HG03103 (cell line): ENCODE measurements around the gene DLX3.

Experiments used
- ATAC-seq: cut with Tn5 transposase; IDR thresholded peaks from one replicate; pipeline ENCODE4 v1.9.1; 2021; ENCODE audit warnings: low read depth; ENCODE audit not compliant: unreplicated experiment

Gene DLX3

DNA sequence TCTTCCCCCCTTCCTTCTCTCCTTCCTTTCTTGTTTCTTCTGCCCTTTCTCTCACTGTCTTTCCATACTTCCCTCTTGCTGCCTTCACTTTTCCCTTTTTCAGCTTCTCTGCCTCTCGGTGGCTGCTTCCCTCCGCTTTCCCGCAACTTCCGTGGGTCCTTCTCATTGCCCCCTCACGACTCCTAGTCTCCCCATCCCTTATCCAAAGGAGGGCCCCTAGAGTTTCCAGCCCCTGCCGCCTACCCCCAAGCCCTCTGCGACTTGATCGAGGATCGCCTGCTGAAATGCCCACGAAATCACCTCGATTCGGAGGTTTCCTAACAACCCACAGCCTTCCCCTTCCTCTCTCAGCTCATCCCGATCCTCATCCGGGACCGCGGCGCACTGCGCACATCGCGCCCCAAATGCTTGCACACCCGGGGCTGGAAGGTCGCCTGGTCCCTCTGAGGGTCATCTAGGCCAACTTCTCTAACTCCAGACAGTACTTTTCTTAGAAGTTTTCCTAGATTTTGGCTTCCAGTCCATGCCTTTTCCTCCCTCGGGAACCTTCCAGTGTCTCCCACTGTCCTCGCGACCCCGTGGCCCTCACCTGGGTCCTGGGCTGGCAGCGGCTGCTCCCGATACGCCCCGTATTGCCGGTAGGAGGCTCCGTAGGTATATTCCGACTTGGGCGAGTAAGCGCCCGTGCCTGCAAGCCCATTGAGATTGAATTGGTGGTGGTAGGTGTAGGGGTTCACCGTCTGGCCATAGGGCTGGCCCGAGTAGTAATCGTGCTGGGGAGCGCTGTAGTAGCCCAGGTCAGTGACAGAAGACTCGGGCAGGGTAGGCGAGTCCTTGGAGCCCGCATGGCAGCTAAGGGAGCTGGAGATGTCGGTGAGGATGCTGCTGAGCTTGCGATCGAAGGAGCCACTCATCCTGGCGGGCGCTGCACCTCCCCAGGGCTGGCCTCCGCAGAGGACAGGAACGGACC, 654 bp downstream of the DLX3 start:
- no peak for ATAC-seq

GRCh38 chr17:49993423-49994060, 1.5 kb downstream of the DLX3 start:
- ATAC-seq: no peak

DNA sequence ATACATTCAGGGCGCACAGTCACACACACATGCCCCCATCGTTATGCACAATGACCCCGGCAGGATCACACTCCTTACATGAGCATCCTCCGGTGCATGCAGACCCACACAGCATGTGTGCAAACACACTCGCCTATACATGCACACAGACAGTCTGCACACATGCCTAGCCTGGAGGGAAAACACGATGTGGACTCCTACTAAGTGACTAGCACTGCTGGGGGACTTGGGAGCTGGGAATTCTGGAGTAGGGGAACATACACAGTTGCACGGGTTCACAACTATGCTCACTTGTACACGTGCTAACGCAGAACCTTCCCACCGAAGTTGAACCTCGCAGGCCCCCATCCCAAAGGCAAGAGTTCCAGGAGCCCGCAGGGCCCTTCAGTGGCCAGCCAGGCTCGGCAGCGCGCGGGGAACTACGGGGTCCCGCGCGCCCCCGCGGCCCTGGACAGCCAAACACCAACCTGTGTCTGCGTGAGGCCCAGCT, 2.0 kb downstream of the DLX3 start:
- no peak for ATAC-seq

- ATAC-seq: no peak
These were observed 2.7 kb downstream of the DLX3 start for GRCh38 chr17:49992191-49992932.

DNA sequence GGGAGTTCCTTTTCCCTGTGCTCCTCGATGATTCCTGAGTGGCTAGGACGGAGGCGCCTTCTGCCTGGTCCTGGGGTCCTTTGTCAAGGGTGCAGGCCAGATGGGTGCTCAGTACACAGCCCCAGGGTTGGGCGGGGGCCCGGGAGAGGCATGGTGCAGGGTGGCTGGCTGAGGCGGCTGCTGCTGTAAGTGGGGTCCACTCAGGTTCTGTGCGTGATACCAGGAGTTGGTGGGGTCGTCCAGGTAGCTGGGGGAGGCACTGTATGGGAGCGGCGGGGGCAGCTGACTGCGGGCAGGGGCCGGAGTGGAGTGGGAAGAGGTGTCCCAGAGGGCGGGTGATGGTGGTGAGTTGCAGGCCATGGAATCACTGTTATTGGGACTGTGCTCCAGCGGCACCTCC, 3.6 kb downstream of the DLX3 start:
- ATAC-seq: no peak

DNA sequence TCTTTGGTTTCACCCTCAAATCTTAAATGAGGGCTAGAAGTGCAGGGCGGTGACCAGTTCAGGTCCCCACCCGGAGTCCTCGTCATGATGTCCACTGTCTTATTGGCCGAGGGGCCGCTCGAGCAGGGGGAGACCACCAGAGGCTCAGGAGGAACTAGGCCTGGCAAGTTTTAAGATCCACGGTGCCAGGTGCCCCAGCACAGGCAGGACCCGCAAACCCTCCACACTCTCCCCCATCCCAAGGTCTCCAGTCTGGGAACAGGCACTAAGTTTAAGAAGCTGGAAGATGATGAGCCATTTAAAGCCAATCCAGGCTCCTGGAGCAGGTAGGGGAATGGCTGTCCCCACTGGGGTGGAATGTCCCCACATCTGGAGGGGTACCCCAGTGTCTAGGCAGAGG, 4.1 kb downstream of the DLX3 start:
- ATAC-seq: no peak

DNA sequence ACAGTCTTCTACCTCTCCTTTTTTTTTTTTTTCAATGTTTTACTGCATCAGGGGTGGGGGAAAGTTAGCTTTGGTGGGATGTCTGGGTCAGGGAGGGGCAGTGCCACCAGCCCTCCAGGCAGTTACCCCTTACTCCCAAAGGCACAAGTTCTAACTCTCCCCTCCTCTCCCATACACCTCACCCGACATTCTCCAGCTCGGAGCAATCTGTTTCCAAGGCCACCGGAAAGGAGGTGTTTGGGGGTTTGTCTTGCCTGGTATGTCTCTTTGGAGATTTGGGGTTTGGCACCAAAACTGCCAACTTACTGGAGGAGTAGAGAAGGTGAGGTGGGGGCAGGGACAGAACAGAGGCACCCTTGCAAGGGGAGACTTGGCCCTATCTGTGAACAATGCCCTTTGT, 4.7 kb downstream of the DLX3 start:
- no peak for ATAC-seq

GRCh38 chr17:49989518-49989880, 5.5 kb downstream of the DLX3 start:
- no peak for ATAC-seq

DNA sequence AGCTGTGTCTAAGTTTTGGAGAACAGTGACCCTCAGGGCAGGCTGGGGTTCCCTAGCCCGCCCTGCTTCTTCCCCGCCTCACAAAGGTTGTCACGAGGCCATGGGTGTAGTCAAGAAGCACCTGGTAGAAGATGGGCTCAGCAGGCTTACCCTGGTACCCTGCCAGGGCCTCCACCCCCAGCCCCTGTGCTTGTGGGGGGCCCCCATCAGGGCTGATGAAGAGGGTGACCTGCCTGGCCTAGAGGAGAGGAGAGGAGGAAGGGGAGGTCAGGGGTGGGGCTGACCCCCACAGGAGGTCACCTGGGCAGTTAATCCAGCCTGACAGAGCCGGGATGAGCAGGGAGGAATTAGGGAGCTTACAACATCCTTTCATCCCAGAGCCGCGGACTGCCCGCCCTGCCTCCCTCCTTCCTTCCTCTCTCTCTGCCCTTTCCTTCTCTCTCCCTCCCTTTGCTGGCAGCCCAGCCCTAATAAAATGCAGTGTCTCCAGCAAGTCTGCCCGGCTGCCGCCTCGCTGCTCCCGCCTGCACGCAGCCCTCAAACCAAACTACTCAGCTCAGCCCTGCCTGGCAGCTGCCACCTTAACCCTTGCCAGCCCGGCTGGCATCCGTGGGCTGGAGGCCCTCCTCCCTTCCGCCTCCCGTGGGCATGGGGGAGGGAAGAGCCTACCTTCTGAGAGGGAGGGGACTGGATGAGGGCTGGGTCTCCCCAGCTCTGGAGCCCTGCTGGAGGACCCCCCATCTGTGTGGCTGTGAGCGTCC, 7.2 kb downstream of the DLX3 start:
- ATAC-seq: no peak

- no peak for ATAC-seq
These were observed 7.8 kb downstream of the DLX3 start for GRCh38 chr17:49987290-49987585.

- ATAC-seq: no peak
These were observed 8.4 kb downstream of the DLX3 start for GRCh38 chr17:49986396-49987289.

GRCh38 chr17:49985310-49985990, 9.6 kb downstream of the DLX3 start:
- no peak for ATAC-seq

DNA sequence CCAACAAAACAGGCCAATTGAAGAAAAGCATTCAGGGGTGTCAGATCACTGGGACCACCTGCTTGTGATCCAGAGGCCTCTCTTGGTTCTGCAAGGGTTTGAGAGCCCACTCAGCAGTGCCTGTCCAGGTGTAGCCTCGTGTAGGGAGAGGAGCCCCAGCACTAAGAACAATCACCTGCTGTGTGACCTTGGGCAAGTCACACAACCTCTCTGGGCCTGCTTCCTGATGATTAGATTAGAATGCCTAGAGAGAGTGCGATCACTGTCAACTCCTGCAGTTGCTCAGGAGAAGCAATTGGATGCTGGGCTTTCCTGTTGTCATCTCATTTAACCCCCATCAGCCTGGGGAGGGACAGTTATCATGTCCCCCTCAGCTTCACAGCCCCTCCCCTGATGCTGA, 10.2 kb downstream of the DLX3 start:
- no peak for ATAC-seq

- ATAC-seq: no peak
These were observed 10.7 kb downstream of the DLX3 start for GRCh38 chr17:49984283-49984682.

GRCh38 chr17:49980703-49981197, 14.3 kb downstream of the DLX3 start:
- no peak for ATAC-seq

DNA sequence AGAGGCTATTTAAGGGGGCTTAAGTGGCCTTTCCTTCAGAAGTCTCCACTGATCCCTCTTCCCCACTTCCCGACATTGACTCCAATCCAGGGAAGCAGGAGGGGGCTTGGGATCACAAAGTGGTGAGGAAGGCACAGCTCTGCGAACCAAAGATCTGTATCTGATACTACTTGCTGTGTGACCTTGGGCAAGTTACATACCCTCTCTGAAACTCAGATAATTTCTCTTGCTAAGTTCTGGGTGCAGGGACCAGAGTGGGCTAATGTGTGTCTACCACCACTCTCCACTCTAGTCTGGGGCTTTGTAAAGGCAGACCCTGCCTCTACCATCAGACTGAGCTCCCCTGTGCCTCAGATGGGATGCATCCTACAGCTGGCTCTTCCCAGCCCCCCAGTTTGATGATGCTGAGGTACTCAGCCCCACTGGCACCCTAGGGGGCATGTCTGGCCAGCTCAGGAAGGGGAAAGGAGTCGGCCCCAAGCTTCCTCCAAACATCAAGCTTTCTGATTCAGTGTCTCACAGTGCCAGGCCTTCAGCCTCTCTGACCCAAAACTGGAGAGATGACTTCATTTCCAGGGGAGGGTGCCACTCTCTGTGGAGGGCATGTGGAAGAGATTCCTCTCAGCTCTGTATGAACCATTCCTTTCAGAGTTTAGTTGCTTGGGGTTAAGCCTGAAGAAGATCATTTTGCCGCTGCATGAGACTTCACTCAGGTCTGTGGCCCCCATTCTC, 15.1 kb downstream of the DLX3 start:
- no peak for ATAC-seq

DNA sequence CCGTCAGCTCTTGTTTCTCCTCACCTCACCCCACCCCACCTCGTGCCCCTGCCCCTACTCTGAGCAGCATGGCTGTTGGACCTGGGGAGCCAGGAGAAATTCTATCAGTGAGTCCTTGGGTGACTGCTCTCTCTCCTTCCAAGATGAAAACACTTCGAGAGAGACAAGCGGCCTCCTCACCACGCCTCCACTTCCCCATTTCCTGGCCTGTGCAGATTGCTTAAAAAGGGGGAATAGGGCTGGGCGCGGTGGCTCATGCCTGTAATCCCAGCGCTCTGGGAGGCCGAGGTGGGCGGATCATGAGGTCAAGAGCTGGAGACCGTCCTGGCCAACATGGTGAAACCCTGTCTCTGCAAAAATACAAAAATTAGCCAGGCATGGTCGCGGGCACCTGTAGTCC, 16.5 kb downstream of the DLX3 start:
- ATAC-seq: no peak
